NT2/D1 (cell line): Measurements from ENCODE around the gene GPR17.

ENCODE experiments used
- SUZ12 ChIP-seq: IDR thresholded peaks from 2 replicates; pipeline ENCODE4 v1.6.1; 2011; ENCODE audit not compliant: insufficient read length, insufficient read depth; ENCODE audit errors: extremely low read depth
- YY1 ChIP-seq: IDR thresholded peaks from 2 replicates; pipeline ENCODE4 v1.6.1; 2011; ENCODE audit not compliant: insufficient read length, insufficient read depth
- ZNF274 ChIP-seq: IDR thresholded peaks from 2 replicates; pipeline ENCODE4 v1.6.1; 2011; ENCODE audit warnings: mild to moderate bottlenecking, low read depth, low read length

- TF ChIP-seq ZNF274 (no peak), SUZ12 (no peak), YY1 (no peak)
Measured at GRCh38 chr2:127614246-127614645, 31.7 kb upstream of the GPR17 start.
